ENCODE measurements around the gene TIMM22.
"Not testable (repeated sequence)": the region's sequence is repeated elsewhere in the genome, so short reads cannot be mapped to it uniquely, and the experiment has no call there.

TIMM22 gene

DNA sequence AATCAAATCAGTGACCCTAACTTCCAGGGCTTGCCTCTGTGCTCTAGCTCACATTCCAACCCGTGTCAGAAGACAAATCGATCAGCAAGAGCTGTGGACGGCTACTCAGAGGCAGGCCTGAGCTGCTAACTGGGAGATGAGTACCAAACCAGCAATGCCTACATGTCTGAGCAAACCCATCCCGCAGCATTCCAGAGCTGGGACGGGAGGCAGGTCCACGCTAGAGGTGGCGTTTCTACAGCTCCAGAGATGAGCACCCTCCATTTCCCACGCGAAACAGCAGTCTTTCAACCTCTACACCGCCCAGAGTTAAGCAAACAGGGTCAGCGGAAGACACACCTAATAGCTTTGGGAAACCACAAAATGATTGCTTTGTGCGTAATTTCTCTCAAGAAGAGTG, 23.9 kb upstream of the TIMM22 start:
- DNase-seq = no peak

DNA sequence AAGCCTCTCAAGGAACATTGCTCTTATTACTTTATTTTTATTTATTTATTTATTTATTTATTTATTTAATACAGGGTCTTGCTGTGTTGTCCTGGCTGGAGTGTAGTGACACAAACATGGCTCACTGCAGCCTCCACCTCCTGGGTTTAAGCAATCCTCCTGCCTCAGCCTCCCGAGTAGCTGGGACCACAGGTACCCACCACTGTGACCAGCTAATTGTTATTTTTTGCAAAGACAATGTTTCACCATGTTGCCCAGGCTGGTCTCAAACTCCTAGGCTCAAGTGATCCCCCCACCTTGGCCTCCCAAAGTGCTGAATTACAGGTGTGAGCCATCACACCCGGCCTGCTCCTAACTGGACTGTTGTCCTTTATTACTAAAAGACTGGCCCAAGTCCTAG, 22.2 kb upstream of the TIMM22 start:
- not testable (repeated sequence) for DNase-seq

DNA sequence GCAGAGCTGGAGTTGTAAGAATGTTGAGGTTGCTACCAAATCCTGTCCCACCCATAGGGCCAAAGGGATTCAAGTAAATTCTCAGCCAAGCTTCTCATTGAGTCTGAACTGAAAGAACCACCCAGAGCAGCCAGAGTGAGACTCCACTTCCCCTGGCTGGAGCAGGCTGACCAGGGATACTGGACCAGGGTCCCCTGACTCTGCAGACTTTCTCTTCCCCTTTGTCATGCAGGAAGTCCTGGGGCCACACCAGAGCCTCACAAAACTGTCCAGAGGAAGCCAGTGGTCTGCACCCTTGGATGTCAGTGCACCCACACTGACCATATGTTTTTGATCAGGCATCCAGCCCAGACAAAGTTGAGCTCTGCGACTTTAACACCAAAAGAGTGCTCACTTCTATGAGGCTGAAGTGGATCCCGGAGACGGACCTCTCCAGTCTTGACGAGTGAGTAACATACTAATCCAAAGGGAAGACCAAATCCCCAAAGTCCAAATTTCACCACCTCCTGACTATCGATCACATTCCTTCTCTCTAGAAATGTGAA, 21.5 kb upstream of the TIMM22 start:
- no peak for DNase-seq

DNA sequence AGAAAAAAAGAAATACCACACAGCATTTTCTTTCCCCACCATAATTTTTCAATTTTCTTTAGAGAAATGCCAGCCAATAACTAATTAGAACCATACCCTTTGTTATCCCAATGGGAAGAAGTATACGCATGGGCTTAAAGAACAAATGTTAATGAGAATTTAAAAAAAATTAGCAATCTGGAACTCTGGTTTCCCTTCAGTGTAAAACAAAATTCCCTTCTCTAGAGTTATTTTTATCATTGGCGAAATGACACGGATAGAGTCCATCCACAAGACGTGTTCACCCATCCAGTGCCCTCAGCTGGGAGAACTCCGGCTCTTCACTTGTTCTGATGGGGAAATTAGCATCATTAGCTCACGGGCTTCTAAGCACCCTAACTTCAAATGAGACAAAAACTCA, 20.6 kb upstream of the TIMM22 start:
- no peak for DNase-seq

DNA sequence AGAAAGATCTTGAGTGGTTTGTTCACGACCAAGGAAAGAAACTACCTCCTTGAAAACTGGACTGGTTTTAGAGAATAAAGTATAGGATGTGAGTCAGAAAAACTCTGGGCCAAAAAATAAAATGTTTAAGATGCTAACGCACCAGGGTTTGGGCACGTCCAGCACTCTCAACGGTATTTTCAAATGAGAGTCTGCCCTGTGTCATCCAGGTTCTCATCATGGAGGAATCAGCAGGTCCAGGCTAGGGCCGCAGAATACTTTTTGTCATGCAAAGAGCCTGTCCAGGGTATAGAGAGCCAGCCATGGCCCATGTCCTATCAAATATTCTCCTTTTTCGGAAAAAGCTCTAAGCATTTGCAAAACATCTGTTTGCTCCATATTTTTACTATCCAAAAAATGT, 19.8 kb upstream of the TIMM22 start:
- DNase-seq = no peak

DNA sequence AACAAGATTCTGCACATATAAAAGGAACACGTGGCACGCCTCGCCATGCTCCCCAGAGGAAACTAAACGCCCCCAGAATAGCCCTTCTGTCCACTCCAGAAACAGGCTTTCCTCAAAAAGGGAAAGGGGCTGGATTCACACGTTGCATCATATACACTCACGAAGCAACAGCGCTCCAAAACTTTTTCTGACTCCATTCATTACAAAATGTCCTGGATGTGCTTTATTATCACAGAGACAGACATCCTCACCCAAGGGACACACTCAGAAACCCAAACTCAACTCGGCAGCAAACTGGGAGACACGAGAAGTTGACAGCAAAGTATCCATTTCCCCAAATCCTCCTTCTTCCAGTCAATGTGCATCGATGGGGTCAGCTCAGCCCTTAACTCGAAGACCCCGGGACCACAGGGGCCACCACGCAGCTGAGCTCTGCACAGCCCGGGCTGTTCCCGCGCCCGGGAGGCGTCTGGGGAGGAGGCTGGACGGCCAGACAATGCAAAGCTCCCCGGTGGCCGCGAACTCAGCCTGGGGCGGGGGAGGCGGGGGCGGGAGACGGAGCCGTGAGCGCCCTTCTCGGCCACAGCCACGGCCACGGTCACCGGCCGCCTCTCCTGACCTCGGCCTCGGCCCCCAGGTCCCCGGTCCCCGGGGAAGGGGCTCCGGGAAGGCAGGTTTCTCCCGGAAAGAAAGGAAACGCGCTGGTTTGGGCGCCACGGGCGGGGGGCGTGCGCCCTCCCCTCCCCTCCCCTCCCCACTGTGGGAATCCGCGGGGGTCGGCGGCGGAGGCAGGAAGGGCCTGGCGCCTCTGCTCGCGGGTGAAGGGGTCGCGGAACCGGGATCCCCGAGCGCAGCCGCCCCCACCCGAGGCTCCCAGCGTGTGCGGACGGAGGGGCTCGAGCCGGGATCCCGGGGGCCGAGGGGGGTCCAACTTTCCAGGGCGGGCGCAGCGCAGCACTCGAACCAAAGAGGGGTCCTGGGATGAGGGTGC, 18.5 kb upstream of the TIMM22 start:
- DNase-seq = no peak

DNA sequence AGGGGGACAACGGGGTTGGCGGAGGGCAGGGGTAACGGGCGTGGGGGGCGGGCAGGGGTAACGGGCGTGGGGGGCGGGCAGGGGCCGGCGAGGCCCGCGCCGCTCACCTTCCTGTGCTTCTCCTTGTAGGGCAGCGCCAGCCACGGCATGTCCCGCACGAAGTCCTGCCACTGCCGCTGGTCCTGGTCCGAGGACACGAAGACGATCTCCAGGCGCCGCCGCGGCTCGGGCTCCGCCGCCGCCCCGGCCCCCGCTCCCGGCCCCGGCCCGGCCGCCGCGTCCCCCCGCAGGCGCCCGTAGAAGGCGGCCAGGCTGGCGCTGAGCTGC, 17.8 kb upstream of the TIMM22 start:
- no peak for DNase-seq

DNA sequence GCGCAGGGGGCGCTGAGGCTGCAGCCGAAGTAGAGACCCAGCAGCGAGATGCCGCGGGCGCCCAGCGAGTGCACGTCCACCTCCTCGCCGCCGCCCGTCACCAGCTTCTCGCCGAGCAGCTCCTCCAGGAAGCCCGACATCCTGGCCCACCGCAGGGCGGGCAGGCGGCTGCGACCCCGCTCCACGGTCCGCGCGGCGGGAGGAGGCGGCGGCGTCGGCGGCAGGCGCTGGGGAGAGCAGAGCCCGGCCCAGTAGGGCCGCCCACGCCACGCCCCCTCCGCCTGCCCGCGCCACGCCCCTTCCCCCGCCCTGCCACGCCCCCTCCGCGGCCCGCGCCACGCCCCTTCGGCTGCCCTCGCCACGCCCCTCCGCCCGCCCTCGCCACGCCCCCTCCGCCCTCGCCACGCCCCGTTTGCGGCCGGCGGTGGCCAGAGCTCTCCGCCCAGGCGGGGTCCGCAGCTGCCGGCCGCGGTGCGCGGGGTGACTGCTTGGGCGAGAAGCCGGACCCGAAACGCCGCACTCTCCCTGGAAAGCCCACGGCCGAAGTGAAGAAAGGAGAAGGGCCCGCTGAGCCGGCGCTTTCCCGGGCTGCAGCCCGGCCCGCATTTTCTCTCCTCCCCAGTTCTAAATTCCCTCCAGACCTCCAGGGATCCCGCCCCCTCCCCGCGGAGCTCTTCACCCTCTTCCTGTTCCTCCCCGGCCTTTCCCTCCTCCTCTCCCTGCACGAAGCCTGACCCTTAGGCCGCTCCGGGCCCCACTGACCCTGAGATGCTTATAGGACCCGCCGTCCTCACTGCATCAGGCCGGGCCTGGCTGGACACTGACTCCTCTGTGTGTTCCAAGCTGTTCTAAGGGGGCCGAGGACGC, 17.2 kb upstream of the TIMM22 start, which contains the start of gene NXN:
NXN (minus strand) TSS at position 238 of the 867 bp plus-strand sequence.
- no peak for DNase-seq

DNA sequence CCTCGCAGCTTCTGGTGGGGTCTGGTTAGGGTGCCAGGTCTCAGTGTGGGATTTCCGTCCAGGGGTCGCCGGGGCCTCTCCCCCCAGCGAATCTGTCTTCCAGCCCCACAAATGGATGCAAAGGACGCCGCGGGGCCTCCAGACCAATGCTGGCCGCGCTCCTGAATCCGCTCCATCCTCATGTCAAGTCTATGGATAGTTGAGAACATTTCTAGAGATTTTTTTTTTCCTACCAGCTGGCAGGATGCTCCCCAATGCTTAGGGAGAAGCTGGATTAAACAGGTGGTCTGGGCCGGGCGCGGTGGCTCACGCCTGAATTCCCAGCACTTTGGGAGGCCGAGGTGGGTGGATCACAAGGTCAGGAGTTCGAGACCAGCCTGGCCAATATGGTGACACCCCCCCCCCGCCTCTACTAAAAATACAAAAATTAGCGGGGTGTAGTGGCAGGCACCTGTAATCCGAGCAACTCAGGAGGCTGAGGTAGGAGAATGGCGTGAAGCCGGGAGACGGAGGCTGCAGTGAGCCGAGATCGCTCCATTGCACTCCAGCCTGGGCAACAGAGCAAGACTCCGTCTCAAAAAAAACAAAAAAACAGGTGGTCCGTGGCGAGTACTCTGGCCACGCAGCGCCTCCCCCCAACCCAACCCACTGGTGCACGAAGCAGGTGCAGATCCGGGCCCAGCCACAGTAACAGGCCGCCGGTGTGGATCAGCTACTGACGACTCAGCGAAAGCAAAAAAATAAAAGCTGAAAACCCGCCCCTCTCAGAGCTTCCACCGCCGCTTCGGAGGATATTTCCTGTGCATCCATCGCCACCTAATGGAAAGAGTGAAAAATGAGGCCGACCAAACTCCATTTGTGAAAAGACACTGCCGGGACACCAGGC, 16.3 kb upstream of the TIMM22 start:
- no peak for DNase-seq

DNA sequence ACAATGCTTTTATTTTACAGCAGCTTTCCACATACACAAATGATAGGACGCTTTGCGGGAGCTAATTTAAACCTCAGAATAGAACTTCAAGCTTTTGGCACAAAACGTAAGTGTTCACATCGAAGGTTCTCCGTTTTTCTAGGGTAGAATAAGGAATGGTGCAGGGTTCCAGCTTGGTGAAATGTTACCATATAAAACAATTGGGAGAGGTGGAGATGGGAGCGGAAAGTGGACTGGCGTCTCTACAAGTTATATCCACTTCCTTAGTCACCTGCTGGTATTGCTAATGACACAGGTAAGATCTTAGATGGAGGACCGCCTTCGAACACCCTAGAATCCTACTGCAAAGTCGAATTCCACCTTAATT, 15.7 kb upstream of the TIMM22 start:
- no peak for DNase-seq

DNA sequence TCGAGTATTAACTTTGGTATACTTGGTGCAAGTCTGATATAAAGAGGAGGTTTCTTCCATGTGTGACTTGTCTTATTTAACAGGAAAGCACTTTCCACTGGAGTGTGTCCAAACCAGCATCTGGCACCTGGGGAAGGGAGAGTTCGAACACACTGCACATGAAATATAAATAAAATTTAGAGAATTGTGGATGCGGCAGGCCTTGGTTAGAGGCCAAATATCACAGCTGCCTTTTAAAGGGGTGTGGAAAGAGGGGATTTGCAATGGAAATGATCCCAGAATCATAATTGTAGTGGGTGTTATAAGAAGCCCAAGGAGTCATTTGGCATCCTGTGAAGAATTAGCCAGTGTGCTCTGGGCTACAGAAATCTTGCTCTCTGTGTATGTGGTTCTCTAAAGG, 13.0 kb upstream of the TIMM22 start:
- DNase-seq = no peak

DNA sequence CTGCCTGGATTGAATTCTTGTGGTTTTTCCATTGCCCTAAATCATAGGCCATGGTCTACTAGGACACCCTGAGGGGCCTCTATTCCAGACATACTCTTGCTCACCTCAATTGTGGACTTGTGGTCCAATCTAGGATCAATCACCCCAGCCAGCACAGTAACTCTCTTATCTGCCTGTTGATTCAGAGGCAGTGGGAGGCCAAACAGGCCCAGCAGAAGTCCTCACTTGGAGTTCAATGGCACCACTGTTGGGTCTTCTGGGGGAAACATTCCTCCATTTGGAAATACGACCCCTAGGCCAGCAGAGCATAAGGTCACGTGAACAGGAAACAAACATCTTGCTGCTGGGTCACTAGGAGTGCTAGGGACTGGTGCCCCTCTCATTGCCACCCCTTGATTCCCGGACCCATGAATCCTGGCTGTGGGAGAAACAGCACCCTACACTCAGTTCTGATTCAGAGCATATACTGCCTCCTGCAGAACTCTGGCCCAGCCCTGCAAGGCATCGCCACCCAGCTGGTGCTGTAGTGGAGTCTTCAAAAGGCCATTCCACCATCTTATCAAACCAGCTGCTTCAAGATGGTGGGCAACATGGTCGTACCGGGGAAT, 10.5 kb upstream of the TIMM22 start:
- DNase-seq = no peak

DNA sequence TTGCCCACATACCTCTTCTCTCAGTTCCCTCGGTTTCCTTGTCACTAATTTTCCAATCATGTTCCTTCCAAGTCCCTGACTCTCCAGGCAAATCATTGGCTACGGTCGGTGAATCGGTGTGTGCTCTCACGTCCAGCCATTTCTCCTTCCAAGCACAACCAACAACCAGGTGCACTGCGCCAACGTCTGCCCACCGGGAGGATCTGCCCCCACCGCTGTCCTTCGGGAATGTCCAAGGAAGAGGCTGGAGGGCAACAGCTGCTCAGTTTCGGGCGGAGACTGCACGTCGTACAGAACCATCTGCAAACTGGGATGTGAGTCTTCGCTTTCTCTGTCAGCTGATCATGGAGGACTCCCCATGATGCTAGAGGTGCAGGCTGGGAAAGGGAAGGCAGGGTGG, 9.0 kb upstream of the TIMM22 start:
- no peak for DNase-seq

DNA sequence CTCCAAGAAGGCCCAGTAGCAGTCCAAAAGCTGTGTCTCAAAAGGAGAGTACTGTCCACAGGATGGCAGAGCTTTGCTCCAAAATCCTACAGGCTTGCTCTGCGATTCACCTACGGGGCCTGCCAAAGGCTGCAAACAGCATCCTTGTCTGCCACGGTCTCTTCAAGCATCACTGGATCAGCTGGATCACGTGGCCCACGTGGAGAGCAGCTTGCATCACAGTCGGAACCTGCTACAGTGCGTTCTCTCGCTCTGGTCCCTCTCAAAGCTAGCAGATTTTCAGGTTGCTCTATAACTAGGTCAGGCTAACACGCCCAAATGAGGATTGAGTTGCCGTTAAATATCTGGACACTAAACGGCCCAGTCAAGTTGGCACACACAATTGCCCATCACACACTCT, 8.4 kb upstream of the TIMM22 start:
- no peak for DNase-seq

DNA sequence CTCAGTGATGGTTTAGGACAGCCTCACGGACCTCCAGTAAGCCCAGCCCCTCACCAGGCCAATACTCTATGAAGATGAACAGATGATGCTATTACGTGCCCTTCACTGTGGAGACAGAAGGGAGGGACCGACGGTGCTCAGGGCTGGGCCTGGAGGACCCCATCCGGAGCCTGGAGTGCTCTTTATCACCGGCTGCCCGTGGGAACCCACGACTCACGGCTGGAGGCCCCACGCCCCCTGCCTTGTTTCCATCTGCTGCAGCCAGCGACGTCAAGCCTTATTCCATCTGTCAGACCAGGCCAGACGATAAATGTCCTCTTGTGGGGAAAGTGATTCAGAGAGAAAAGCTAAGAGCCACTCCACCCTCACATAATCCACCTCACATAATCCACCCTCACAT, 4.0 kb upstream of the TIMM22 start:
- peak; percentile 31 for DNase-seq

DNA sequence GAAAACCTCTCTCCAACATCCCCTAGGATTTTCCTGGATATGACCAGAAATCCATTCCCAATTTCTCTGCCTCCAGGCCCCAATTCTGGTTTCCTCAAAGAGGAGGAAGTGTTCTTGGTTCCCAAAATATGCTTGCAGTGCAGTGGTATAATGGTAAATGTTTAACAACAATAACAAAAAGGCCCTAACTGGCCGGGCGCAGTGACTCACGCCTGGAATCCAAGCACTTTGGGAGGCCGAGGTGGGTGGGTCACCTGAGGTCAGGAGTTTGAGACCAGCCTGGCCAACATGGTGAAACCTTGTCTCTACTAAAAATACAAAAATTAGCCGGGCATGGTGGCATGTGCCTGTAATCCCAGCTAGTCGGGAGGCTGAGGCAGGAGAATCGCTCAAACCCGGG, 1.6 kb upstream of the TIMM22 start:
- not testable (repeated sequence) for DNase-seq

DNA sequence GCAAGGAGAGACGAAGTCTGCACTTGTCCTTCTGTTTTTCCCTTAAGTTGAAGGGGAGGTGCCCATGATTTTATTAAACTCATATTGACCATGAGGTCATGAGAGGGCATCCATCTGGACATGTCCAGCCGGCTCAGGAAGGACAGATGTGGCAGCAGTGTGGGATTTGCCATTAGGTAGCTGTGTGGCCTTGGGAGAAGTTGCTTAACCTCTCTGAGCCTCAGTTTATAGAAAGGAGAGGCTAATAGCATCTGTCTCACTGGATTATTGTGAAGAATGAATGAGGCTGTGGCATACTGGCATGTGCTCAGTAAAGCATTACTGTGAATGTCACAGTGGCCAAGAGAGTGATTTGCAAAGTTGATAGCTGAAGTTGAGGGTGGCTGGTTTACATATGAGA, 1.2 kb downstream of the TIMM22 start:
- DNase-seq = no peak

DNA sequence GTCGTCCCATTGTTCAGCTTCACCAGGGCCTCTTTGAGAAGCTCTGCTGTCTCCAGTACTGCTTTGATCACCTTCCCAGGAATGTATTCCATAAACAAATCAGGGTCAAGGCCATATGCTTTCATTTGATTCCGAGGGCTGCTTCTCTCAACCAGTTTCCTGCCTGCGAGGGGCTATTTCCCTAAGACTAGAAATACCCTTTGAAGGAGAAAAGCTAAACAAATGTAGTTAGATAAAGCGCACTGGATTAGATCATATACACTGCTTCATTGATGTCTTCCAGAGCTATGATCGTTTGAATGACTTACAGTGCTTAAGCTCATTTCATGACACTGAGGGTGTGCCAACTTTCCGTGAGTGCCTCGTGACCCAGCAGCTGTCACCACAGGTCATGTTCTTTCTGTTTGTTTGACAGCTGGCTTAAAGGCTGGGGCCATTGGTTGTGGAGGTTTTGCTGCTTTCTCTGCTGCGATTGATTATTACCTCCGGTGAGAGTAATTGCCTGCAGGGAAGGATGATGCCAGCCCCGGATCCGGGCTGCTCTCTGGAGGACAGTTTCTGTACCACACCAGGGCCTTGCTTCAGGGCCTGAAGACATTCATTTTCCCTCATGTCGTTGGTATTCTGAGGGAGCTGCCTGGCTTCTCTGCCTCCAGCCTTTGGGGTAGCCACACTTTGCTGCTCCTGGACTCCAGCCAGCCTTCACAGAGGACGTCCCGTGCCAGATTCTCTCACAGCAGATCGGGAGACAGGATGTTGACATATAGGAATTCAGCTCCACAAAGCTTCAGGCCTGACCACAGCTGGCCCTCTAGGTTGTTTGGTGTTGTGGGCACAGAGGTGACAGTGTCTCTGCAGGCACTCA, 3.9 kb downstream of the TIMM22 start:
- no peak for DNase-seq

DNA sequence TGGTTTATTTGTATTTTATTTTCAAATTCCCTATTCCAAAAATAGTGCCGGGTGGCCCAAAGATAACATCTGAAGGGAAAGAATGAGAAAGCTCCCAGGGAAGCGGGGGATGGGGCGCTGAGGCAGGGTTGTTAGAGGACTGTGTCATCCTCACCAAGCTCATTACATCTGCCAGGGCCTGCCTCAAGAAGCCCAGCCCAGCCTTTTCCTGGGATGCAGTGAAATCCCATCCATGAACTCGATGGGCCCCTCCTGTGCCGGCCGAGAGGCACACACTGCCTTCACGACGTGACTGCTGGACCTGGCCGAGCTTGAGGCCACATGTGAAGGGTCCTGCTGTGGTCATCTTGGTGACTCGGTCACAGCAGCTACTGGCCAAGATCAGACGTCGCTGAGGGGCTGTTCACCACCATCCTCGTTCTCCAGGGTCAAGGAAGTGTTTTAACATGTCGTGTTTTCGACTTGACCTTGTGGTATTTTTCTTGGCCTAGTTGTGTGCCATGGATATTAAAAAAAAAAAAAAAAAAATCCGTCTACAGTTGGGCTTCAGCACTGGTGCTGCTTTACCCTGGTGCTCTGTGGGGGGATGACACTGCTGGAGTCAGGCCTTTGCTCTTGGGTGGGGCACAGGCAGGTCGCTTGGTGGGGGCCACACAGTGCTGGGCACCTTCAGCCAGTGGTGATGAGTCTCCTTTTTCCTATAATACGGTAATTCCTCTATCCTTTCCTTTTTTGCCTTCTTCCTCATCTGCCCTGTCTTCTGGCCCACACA, 4.9 kb downstream of the TIMM22 start:
- no peak for DNase-seq

DNA sequence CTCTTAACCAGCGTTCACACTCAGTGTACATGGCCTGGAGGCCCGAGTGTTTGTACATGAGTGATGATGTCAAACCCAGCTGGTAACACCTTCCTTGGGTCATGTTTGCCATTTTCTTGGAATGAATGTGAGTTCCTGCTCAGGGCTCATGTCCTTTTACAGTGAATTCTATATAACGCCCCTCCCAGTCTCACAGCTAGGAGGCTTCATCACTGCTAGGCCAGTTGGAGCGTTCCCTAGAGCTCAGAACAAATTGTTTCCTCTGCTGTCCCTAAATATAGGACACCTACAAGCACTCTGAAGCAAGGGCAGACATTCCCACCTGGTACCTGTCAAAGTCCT, 5.5 kb downstream of the TIMM22 start:
- no peak for DNase-seq

All from NCI-H524 treated with DMSO at 0.1 percent for 48 hours (cell line).